GM23338 (cell line): ENCODE results near the gene NPAS3.

ENCODE experiments used
- CREB1 ChIP-seq: fragments of 250-450 bp; sonication (Bioruptor Pico); IDR thresholded peaks from 2 replicates; pipeline ENCODE4 v1.5.0; 2020; ENCODE audit warnings: low read depth, mild to moderate bottlenecking, moderate library complexity
- EZH2 ChIP-seq: fragments of 200-600 bp; sonication (generic); IDR thresholded peaks from one replicate; pipeline ENCODE4 v1.8.0; 2017; ENCODE audit warnings: antibody characterized with exemption, mild to moderate bottlenecking, low read depth; ENCODE audit not compliant: unreplicated experiment
- JUNB ChIP-seq: IDR thresholded peaks from one replicate; pipeline ENCODE4 v1.6.1; 2016; ENCODE audit warnings: antibody characterized with exemption; ENCODE audit not compliant: unreplicated experiment
- POLR2AphosphoS5 ChIP-seq: IDR thresholded peaks from 2 replicates; pipeline ENCODE4 v1.6.1; 2016; ENCODE audit warnings: antibody characterized with exemption, low read depth
- TF ChIP-seq, protein P1 (sequence below), 2 experiments: fragments of 200-600 bp in 1 of 2; sonication (generic) in 1 of 2; conservative IDR thresholded peaks; 2 replicates each; pipeline versions ENCODE4 v1.5.1 to v1.6.1; 2016 to 2017; ENCODE audit warnings: antibody characterized with exemption in 2 of 2, low read depth in 2 of 2, mild to moderate bottlenecking in 2 of 2, moderate library complexity in 1 of 2

DNA sequence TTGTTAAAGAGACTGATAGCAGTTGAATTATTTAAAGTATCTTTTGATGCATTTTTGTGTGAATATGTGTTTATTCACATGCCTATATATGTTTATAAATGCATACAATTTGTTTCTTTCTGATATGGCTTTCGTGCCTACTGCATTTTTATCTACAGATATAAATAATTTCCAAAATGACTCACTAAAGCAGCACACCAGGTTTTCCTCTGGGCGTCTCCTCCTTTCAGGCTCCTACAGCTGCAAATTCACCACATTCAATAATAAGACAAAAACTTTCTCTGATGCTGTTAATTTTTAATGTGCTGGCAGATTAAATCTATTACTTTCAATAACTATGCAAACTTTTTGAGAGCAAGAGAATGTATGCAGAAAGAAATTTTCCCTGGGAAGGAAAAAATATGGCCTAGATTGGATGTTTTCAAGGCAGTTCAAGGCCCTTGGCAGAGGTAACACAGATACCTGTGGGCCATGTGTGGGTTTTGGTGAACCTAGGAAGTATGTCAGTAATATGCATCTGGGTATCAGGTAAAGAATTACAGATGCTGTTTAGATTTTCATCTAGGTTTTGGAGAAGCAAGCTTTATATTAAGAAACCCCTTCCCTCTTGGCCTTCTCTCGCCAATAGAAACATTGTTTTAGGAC, 630.4 kb downstream of the NPAS3 start:
- TF ChIP-seq, protein P1, sequence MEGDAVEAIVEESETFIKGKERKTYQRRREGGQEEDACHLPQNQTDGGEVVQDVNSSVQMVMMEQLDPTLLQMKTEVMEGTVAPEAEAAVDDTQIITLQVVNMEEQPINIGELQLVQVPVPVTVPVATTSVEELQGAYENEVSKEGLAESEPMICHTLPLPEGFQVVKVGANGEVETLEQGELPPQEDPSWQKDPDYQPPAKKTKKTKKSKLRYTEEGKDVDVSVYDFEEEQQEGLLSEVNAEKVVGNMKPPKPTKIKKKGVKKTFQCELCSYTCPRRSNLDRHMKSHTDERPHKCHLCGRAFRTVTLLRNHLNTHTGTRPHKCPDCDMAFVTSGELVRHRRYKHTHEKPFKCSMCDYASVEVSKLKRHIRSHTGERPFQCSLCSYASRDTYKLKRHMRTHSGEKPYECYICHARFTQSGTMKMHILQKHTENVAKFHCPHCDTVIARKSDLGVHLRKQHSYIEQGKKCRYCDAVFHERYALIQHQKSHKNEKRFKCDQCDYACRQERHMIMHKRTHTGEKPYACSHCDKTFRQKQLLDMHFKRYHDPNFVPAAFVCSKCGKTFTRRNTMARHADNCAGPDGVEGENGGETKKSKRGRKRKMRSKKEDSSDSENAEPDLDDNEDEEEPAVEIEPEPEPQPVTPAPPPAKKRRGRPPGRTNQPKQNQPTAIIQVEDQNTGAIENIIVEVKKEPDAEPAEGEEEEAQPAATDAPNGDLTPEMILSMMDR (conservative IDR thresholded peaks at IDR 0.05; ENCODE audit: low read depth in 2 of 2), result no peak
- no peak for TF ChIP-seq JUNB
- TF ChIP-seq POLR2AphosphoS5, result no peak
- no peak for TF ChIP-seq CREB1
- TF ChIP-seq EZH2, result no peak
